Endothelial cell of umbilical vein (primary cell): ENCODE results near the gene GGTLC1. TPM values are rescaled to one million over a fixed set of nuclear protein-coding genes. Genes with fewer than 3 reads are reported as not detected.

ENCODE experiments used
- BruUV-seq: library from RNA; stranded (reverse); fragments of 400-500 nt; replicated peaks from 2 replicates; lab custom pipeline; 2021; lab: Mats Ljungman, UMichigan
- CTCF ChIA-PET: fragments of 300-600, 350-600 bp; sonication (Branson Sonifier 250); formaldehyde crosslinking; loops from one replicate; lab custom pipeline; 2021; ENCODE audit warnings: antibody characterized with exemption, inconsistent platforms; lab: Charles Lee
- POLR2A ChIA-PET: fragments of 300-600, 350-600 bp; sonication (Branson Sonifier 250); formaldehyde crosslinking; loops from one replicate; lab custom pipeline; 2021; ENCODE audit warnings: antibody characterized with exemption, inconsistent platforms; lab: Charles Lee
- DNase-seq: peaks from one replicate; pipeline ENCODE4 v3.0.0-alpha.2; 2011; ENCODE audit warnings: low read depth, low spot score
- FAIRE-seq: peaks from 2 replicates; lab custom pipeline; 2011; peaks lifted over from hg19 to GRCh38; lab: Jason Lieb, UNC
- H2AFZ ChIP-seq: 2 replicates; pipeline ENCODE4 v1.6.0; 2012; ENCODE audit warnings: low read depth, low read length, control low read depth, inconsistent platforms
- H3K27ac ChIP-seq: 2 replicates; pipeline ENCODE4 v1.5.1; 2011; ENCODE audit warnings: low read depth, mild to moderate bottlenecking, control low read depth, low read length, moderate library complexity; ENCODE audit not compliant: insufficient read depth
- H3K27me3 ChIP-seq, 2 experiments: 2 replicates each; pipeline versions ENCODE4 v1.6.0 to v1.6.1; 2011; ENCODE audit warnings: low read length in 2 of 2, mixed read lengths in 1 of 2; ENCODE audit not compliant: control insufficient read depth in 2 of 2, insufficient read depth in 2 of 2
- H3K36me3 ChIP-seq, 2 experiments: 2 replicates in 1 of 2; 3 replicates in 1 of 2; pipeline ENCODE4 v1.5.1; 2011; ENCODE audit warnings: low read length in 2 of 2, mild to moderate bottlenecking in 1 of 2, moderate library complexity in 1 of 2; ENCODE audit not compliant: control insufficient read depth in 2 of 2, insufficient read depth in 2 of 2; ENCODE audit errors: extremely low read depth in 1 of 2
- H3K4me1 ChIP-seq: 3 replicates; pipeline ENCODE4 v1.5.1; 2011; ENCODE audit warnings: mild to moderate bottlenecking, low read length; ENCODE audit not compliant: control insufficient read depth, insufficient read depth; ENCODE audit errors: extremely low read depth
- H3K4me2 ChIP-seq: 2 replicates; pipeline ENCODE4 v1.6.1; 2011; ENCODE audit warnings: low read length, control low read depth, mixed read lengths; ENCODE audit not compliant: insufficient read depth
- H3K4me3 ChIP-seq, 3 experiments: fragments of 200-600 bp in 1 of 3; sonication (generic), shearing (Covaris generic) in 1 of 3; replicated peaks in 1 of 3; 2 replicates each; pipeline ENCODE4 v1.5.1; 2011 to 2016; ENCODE audit warnings: control low read depth in 3 of 3, low read length in 3 of 3, mild to moderate bottlenecking in 2 of 3, inconsistent platforms in 1 of 3, low read depth in 1 of 3, moderate library complexity in 1 of 3; ENCODE audit not compliant: insufficient read depth in 1 of 3
- H3K79me2 ChIP-seq: 2 replicates; pipeline ENCODE4 v1.6.0; 2012; ENCODE audit warnings: low read length, inconsistent platforms; ENCODE audit not compliant: control insufficient read depth, insufficient read depth
- H3K9ac ChIP-seq: replicated peaks from 2 replicates; pipeline ENCODE3; 2011; ENCODE audit warnings: low read length, control low read depth; ENCODE audit not compliant: insufficient read depth; ENCODE audit errors: extremely low read depth
- H3K9me1 ChIP-seq: replicated peaks from 3 replicates; pipeline ENCODE4 v1.6.0; 2011; ENCODE audit warnings: mild to moderate bottlenecking, low read length; ENCODE audit not compliant: control insufficient read depth, insufficient read depth; ENCODE audit errors: extremely low read depth
- H3K9me3 ChIP-seq: replicated peaks from 2 replicates; pipeline ENCODE4 v1.5.1; 2012; ENCODE audit warnings: low read length, inconsistent platforms; ENCODE audit not compliant: control insufficient read depth, insufficient read depth
- H4K20me1 ChIP-seq: replicated peaks from 2 replicates; pipeline ENCODE3; 2011; ENCODE audit warnings: mild to moderate bottlenecking, low read length; ENCODE audit not compliant: control insufficient read depth, insufficient read depth; ENCODE audit errors: extremely low read depth
- EZH2 ChIP-seq: IDR thresholded peaks from 2 replicates; pipeline ENCODE4 v1.6.1; 2012; ENCODE audit warnings: borderline replicate concordance, low read depth, mild to moderate bottlenecking, moderate library complexity, low read length, inconsistent platforms; ENCODE audit not compliant: severe bottlenecking
- FOS ChIP-seq: IDR thresholded peaks from 2 replicates; pipeline ENCODE4 v1.6.1; 2011; ENCODE audit warnings: mild to moderate bottlenecking, low read length, moderate library complexity, borderline replicate concordance; ENCODE audit not compliant: insufficient read depth
- GATA2 ChIP-seq: IDR thresholded peaks from 2 replicates; pipeline ENCODE4 v1.7.0; 2011; ENCODE audit warnings: low read depth, mild to moderate bottlenecking, moderate library complexity, mixed read lengths, low read length; ENCODE audit not compliant: insufficient read length, insufficient read depth
- JUN ChIP-seq: IDR thresholded peaks from 2 replicates; pipeline ENCODE4 v1.6.1; 2011; ENCODE audit warnings: borderline replicate concordance, low read depth; ENCODE audit not compliant: insufficient read length, insufficient read depth
- MYC ChIP-seq: IDR thresholded peaks from one replicate; pipeline ENCODE4 v1.6.1; 2011; ENCODE audit warnings: mild to moderate bottlenecking, low read depth, low read length
- POLR2A ChIP-seq: IDR thresholded peaks from 2 replicates; pipeline ENCODE4 v1.6.1; 2012; ENCODE audit warnings: low read depth, mild to moderate bottlenecking, control low read depth, low read length
- POLR2AphosphoS5 ChIP-seq: IDR thresholded peaks from 2 replicates; pipeline ENCODE4 v1.6.1; 2012; ENCODE audit warnings: low read depth, mild to moderate bottlenecking, control low read depth, low read length, moderate library complexity; ENCODE audit not compliant: insufficient read depth
- dilution Hi-C: fragments of 300-500 bp; cut with MboI; formaldehyde crosslinking; loops from one replicate; pipeline ENCODE4 v1.15.0; 2019; ENCODE audit warnings: low sequenced_read_pairs; ENCODE audit not compliant: extremely low pct_ligation_motif_present
- intact Hi-C: fragments of 100-400 bp; cut with micrococcal nuclease; formaldehyde crosslinking; loops from one replicate; pipeline ENCODE4 v1.10.0; 2022
- polyA plus RNA-seq, 4 experiments: library from polyadenylated mRNA; depleted of rRNA in 3 of 4; stranded (reverse) in 3 of 4; unstranded in 1 of 4; fragments of >200 nt; gene quantifications; 2 replicates each; pipeline versions ENCODE4 v1.2.1 to v1.2.3, GENCODE V29; 2011 to 2012; ENCODE audit warnings: missing spikeins in 1 of 4
- total RNA-seq: library from RNA; stranded (reverse); gene quantifications from 2 replicates; pipeline ENCODE4 v1.2.3, GENCODE V29; 2021
- TF ChIP-seq, protein P1 (sequence below), 2 donors: IDR thresholded peaks; 1 replicate in 1 of 2; 2 replicates in 1 of 2; pipeline ENCODE4 v1.5.1; 2011; ENCODE audit warnings: low read length in 2 of 2, mild to moderate bottlenecking in 2 of 2, moderate library complexity in 2 of 2, control low read depth in 1 of 2, inconsistent platforms in 1 of 2, low read depth in 1 of 2; ENCODE audit not compliant: insufficient read depth in 1 of 2; ENCODE audit errors: extremely low read depth in 1 of 2
- TF ChIP-seq, protein P2 (sequence below): IDR thresholded peaks from 2 replicates; pipeline ENCODE4 v1.6.1; 2011; ENCODE audit not compliant: insufficient read depth, insufficient read length

Gene GGTLC1
- total and polyA plus RNA-seq, 2 donors (not counting 3 experiments of a cell fraction or from before 2014, with no cell fraction given) = not detected

DNA sequence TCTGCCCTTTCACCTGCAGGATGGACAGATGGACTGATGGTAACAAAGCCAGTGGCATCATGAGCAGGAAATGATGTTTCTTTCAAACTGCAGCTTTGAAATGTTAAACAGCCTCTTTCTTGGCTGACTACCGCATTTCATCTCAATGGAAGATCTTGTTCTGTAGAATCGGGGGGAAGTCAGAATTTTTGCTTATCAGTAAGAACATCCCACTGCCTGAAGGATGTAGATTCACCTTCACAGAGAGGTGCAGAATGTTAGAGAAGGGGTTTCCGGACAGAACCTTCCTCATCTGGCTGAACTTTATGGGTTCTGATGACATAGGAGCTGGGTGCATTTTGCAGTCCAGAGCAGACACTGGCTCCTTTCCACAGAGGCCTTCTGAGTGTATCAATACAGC is 32.7 kb downstream of the GGTLC1 start:
- H3K9me3 ChIP-seq = no peaks in the 10 kb centered on the region
- H3K27me3 ChIP-seq = no peaks in the 10 kb centered on the region
- no peaks in the 10 kb centered on the region for H4K20me1 ChIP-seq
- no peak for DNase-seq
- dilution Hi-C loops (no loop called here), intact Hi-C loops (no loop called here)
- H3K9me1 ChIP-seq = no peaks in the 10 kb centered on the region
- no peak overlapping the region for H2AFZ ChIP-seq
- no peak for FAIRE-seq
- no peak overlapping the region for H3K9ac ChIP-seq
- ChIA-PET CTCF (no interaction called here), POLR2A (no interaction called here)
- no peak overlapping the region for H3K4me2 ChIP-seq
- no peaks in the 10 kb centered on the region for H3K79me2 ChIP-seq
- TF ChIP-seq EZH2 = no peak
- TF ChIP-seq MYC = no peak
- TF ChIP-seq, protein P1, sequence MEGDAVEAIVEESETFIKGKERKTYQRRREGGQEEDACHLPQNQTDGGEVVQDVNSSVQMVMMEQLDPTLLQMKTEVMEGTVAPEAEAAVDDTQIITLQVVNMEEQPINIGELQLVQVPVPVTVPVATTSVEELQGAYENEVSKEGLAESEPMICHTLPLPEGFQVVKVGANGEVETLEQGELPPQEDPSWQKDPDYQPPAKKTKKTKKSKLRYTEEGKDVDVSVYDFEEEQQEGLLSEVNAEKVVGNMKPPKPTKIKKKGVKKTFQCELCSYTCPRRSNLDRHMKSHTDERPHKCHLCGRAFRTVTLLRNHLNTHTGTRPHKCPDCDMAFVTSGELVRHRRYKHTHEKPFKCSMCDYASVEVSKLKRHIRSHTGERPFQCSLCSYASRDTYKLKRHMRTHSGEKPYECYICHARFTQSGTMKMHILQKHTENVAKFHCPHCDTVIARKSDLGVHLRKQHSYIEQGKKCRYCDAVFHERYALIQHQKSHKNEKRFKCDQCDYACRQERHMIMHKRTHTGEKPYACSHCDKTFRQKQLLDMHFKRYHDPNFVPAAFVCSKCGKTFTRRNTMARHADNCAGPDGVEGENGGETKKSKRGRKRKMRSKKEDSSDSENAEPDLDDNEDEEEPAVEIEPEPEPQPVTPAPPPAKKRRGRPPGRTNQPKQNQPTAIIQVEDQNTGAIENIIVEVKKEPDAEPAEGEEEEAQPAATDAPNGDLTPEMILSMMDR (IDR thresholded peaks at IDR 0.05; ENCODE audit: extremely low read depth in 1 of 2, insufficient read depth in 1 of 2, low read depth in 1 of 2, low read length in 2 of 2) = no peak
- TF ChIP-seq FOS = no peak
- TF ChIP-seq POLR2A = no peak
- TF ChIP-seq POLR2AphosphoS5 = no peak
- TF ChIP-seq, protein P2, sequence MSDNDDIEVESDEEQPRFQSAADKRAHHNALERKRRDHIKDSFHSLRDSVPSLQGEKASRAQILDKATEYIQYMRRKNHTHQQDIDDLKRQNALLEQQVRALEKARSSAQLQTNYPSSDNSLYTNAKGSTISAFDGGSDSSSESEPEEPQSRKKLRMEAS = no peak
- no peak for TF ChIP-seq GATA2
- TF ChIP-seq JUN = no peak
- no peaks in the 10 kb centered on the region for H3K4me1 ChIP-seq
- no peaks in the 10 kb centered on the region for H3K36me3 ChIP-seq
- H3K4me3 ChIP-seq = no peak overlapping the region
- no peak overlapping the region for H3K27ac ChIP-seq
- no TSS peak for BruUV-seq
